GM23248 (cell line): ENCODE measurements around the gene RBMS1. TPM values are rescaled to one million over a fixed set of nuclear protein-coding genes. Genes with fewer than 3 reads are reported as not detected.

ENCODE experiments used
- DNase-seq: peaks from one replicate; pipeline ENCODE4 v3.0.0-alpha.2; 2015
- H2AFZ ChIP-seq: fragments of 200-600 bp; sonication (generic); 2 replicates; pipeline ENCODE4 v1.6.1; 2016; ENCODE audit warnings: antibody characterized with exemption
- H3F3A ChIP-seq: fragments of 200-600 bp; sonication (generic); 2 replicates; pipeline ENCODE4 v1.6.1; 2016; ENCODE audit warnings: mild to moderate bottlenecking, antibody characterized with exemption, mixed run types; ENCODE audit not compliant: insufficient read depth
- H3K27ac ChIP-seq: fragments of 200-600 bp; sonication (generic); 2 replicates; pipeline ENCODE4 v1.5.1; 2016; ENCODE audit warnings: mild to moderate bottlenecking
- H3K27me3 ChIP-seq: fragments of 200-600 bp; sonication (generic); replicated peaks from 2 replicates; pipeline ENCODE4 v1.6.1; 2016; ENCODE audit warnings: mild to moderate bottlenecking; ENCODE audit not compliant: insufficient read depth
- H3K36me3 ChIP-seq: fragments of 200-600 bp; sonication (generic); 2 replicates; pipeline ENCODE4 v1.6.1; 2016; ENCODE audit warnings: low read depth, mild to moderate bottlenecking
- H3K4me1 ChIP-seq: fragments of 200-600 bp; sonication (generic); 2 replicates; pipeline ENCODE4 v1.6.1; 2016; ENCODE audit warnings: mild to moderate bottlenecking; ENCODE audit not compliant: insufficient read depth
- H3K4me2 ChIP-seq: fragments of 200-600 bp; sonication (generic); one replicate; pipeline ENCODE4 v1.6.1; 2016; ENCODE audit warnings: mild to moderate bottlenecking; ENCODE audit not compliant: unreplicated experiment
- H3K4me3 ChIP-seq: fragments of 200-600 bp; sonication (generic); 2 replicates; pipeline ENCODE4 v1.5.1; 2016; ENCODE audit warnings: mild to moderate bottlenecking
- H3K79me2 ChIP-seq: fragments of 200-600 bp; sonication (generic); 2 replicates; pipeline ENCODE4 v1.6.1; 2016; ENCODE audit warnings: mild to moderate bottlenecking; ENCODE audit not compliant: insufficient read depth
- H3K9ac ChIP-seq: fragments of 200-600 bp; sonication (generic); 2 replicates; pipeline ENCODE4 v1.6.1; 2016; ENCODE audit warnings: mild to moderate bottlenecking
- H3K9me2 ChIP-seq: fragments of 200-600 bp; sonication (generic); 2 replicates; pipeline ENCODE4 v1.6.1; 2016; ENCODE audit warnings: mixed run types, mild to moderate bottlenecking, moderate library complexity; ENCODE audit not compliant: insufficient read depth
- H3K9me3 ChIP-seq: fragments of 200-600 bp; sonication (generic); one replicate; pipeline ENCODE4 v1.6.1; 2017; ENCODE audit warnings: low read depth
- H4K20me1 ChIP-seq: fragments of 200-600 bp; sonication (generic); 2 replicates; pipeline ENCODE4 v1.6.0; 2016; ENCODE audit not compliant: insufficient read depth
- EZH2 ChIP-seq: fragments of 200-600 bp; sonication (generic); IDR thresholded peaks from 2 replicates; pipeline ENCODE4 v1.6.1; 2018; ENCODE audit warnings: antibody characterized with exemption, mild to moderate bottlenecking; ENCODE audit not compliant: insufficient read depth, poor library complexity, severe bottlenecking
- EZH2phosphoT487 ChIP-seq: fragments of 200-600 bp; sonication (generic); IDR thresholded peaks from 2 replicates; pipeline ENCODE4 v1.6.1; 2018; ENCODE audit warnings: antibody characterized with exemption, moderate library complexity, mild to moderate bottlenecking, low read depth; ENCODE audit not compliant: insufficient read depth
- WGBS, 2 experiments: methylation state at CpG; one replicate each; pipeline ENCODE4 v1.1.6; 2015 to 2017; ENCODE audit warnings: low lambda C conversion rate in 2 of 2, low coverage in 1 of 2; ENCODE audit errors: missing lambda C conversion rate in 2 of 2; 5-methylcytosine and 5-hydroxymethylcytosine counted together
- in situ Hi-C: fragments of 300-500 bp; cut with MboI; formaldehyde crosslinking; loops from 2 replicates; pipeline ENCODE4 v1.15.0; 2020
- polyA plus RNA-seq: library from polyadenylated mRNA; unstranded; fragments of >200 nt; fragmentation: Nextera tagmentation; extraction: Ambion mirVana; gene quantifications from 2 replicates; pipeline ENCODE4 v1.2.1, GENCODE V29; 2016
- total RNA-seq: library from RNA; depleted of rRNA; stranded (reverse); fragments of >200 nt; shearing (Covaris generic); gene quantifications from 2 replicates; pipeline ENCODE4 v1.2.3, GENCODE V29; 2014

The RBMS1 gene
- total and polyA plus RNA-seq, 2 experiments from 2014 or later, result 72.3 to 91.7 TPM

- Histone ChIP-seq H4K20me1 (no peaks in the 10 kb centered on the region), H3K27ac (no peak overlapping the region), H2AFZ (no peak overlapping the region), H3K4me2 (no peak overlapping the region), H3F3A (peaks cover 6% of the 10 kb centered on the region; the same call in 1 of the 2 replicates), H3K27me3 (no peaks in the 10 kb centered on the region), H3K9me3 (no peaks in the 10 kb centered on the region), H3K79me2 (no peaks in the 10 kb centered on the region), H3K4me3 (no peak overlapping the region), H3K36me3 (no peaks in the 10 kb centered on the region), H3K9ac (no peak overlapping the region), H3K4me1 (peaks cover 20% of the 10 kb centered on the region), H3K9me2 (no peaks in the 10 kb centered on the region)
- 98% methylated on average over 6 of the region's 6 CpGs for WGBS, 2 experiments
- in situ Hi-C loops, result loop anchor here (25.0 kb wide), 1 partner anchor 145 kb away; no protein-coding TSS in a partner anchor
- no peak for TF ChIP-seq EZH2phosphoT487
- TF ChIP-seq EZH2, result no peak
- DNase-seq, result no peak
These were observed 236.4 kb downstream of the RBMS1 start for GRCh38 chr2:160257041-160257742.

GRCh38 chr2:160256507-160256906 is 237.1 kb downstream of the RBMS1 start:
- no peak overlapping the region for H3K4me3 ChIP-seq
- in situ Hi-C loops, result loop anchor here (25.0 kb wide), 1 partner anchor 144 kb away; no protein-coding TSS in a partner anchor
- no peaks in the 10 kb centered on the region for H3K27me3 ChIP-seq
- DNase-seq, result no peak
- H3K36me3 ChIP-seq, result no peaks in the 10 kb centered on the region
- no peaks in the 10 kb centered on the region for H3K9me3 ChIP-seq
- TF ChIP-seq EZH2phosphoT487, result no peak
- no peak for TF ChIP-seq EZH2
- H3K4me1 ChIP-seq, result peaks cover 20% of the 10 kb centered on the region
- H2AFZ ChIP-seq, result no peak overlapping the region
- H3K79me2 ChIP-seq, result no peaks in the 10 kb centered on the region
- WGBS, 2 experiments, result 94 to 100% methylated on average over 1 of the region's 1 CpG
- no peak overlapping the region for H3K27ac ChIP-seq
- H4K20me1 ChIP-seq, result no peaks in the 10 kb centered on the region
- peaks cover 6% of the 10 kb centered on the region; the same call in 1 of the 2 replicates for H3F3A ChIP-seq
- H3K9ac ChIP-seq, result no peak overlapping the region
- no peaks in the 10 kb centered on the region for H3K9me2 ChIP-seq
- no peak overlapping the region for H3K4me2 ChIP-seq

- TF ChIP-seq EZH2 (no peak), EZH2phosphoT487 (no peak)
- no peak overlapping the region for H3K9ac ChIP-seq
- peaks cover 6% of the 10 kb centered on the region; the same call in 1 of the 2 replicates for H3F3A ChIP-seq
- H3K27ac ChIP-seq, result no peak overlapping the region
- no peaks in the 10 kb centered on the region for H3K9me2 ChIP-seq
- no peaks in the 10 kb centered on the region for H3K79me2 ChIP-seq
- H3K4me2 ChIP-seq, result no peak overlapping the region
- H4K20me1 ChIP-seq, result no peaks in the 10 kb centered on the region
- H3K36me3 ChIP-seq, result no peaks in the 10 kb centered on the region
- in situ Hi-C loops, result loop anchor here (25.0 kb wide), 1 partner anchor 143 kb away; no protein-coding TSS in a partner anchor
- peaks cover 20% of the 10 kb centered on the region for H3K4me1 ChIP-seq
- WGBS, 2 experiments, result 97 to 100% methylated on average over 1 of the region's 1 CpG
- H3K4me3 ChIP-seq, result no peak overlapping the region
- no peaks in the 10 kb centered on the region for H3K27me3 ChIP-seq
- no peak for DNase-seq
- no peaks in the 10 kb centered on the region for H3K9me3 ChIP-seq
- no peak overlapping the region for H2AFZ ChIP-seq
These were observed 238.2 kb downstream of the RBMS1 start for GRCh38 chr2:160255408-160255807.

- H3K4me3 ChIP-seq, result no peak overlapping the region
- H4K20me1 ChIP-seq, result no peaks in the 10 kb centered on the region
- no peaks in the 10 kb centered on the region for H3K9me3 ChIP-seq
- no peak overlapping the region for H3K4me2 ChIP-seq
- H3K27ac ChIP-seq, result no peak overlapping the region
- 84 to 86% methylated on average over 6 of the region's 6 CpGs for WGBS, 2 experiments
- H2AFZ ChIP-seq, result no peak overlapping the region
- H3K9ac ChIP-seq, result no peak overlapping the region
- H3F3A ChIP-seq, result no peaks in the 10 kb centered on the region
- H3K27me3 ChIP-seq, result no peaks in the 10 kb centered on the region
- in situ Hi-C loops, result loop anchor here (25.0 kb wide), 1 partner anchor 142 kb away; no protein-coding TSS in a partner anchor
- peaks cover 20% of the 10 kb centered on the region for H3K4me1 ChIP-seq
- DNase-seq, result no peak
- H3K9me2 ChIP-seq, result no peaks in the 10 kb centered on the region
- H3K36me3 ChIP-seq, result no peaks in the 10 kb centered on the region
- no peaks in the 10 kb centered on the region for H3K79me2 ChIP-seq
- TF ChIP-seq EZH2 (no peak), EZH2phosphoT487 (no peak)
These were observed 239.3 kb downstream of the RBMS1 start for GRCh38 chr2:160254189-160254762.
